OCI-LY1 (cell line): ENCODE data around the gene MBNL1.

Experiments
- CTCF ChIP-seq: fragments of 200-600 bp; sonication (generic), shearing (Covaris generic); IDR thresholded peaks from 2 replicates; pipeline ENCODE4 v1.5.1; 2017; ENCODE audit warnings: mild to moderate bottlenecking, antibody characterized with exemption, low read length, moderate library complexity, mixed read lengths
- EZH2 ChIP-seq: fragments of 200-600 bp; sonication (generic), shearing (Covaris generic); IDR thresholded peaks from 2 replicates; pipeline ENCODE4 v1.8.0; 2017; ENCODE audit warnings: borderline replicate concordance, mixed run types, mild to moderate bottlenecking, antibody characterized with exemption, low read length, moderate library complexity, mixed read lengths

GRCh38 chr3:152254041-152254440, 14.7 kb upstream of the MBNL1 start:
- no peak for TF ChIP-seq CTCF
- TF ChIP-seq EZH2 = no peak
